ENCODE data around the gene SPATA13. TPM values are rescaled to one million over a fixed set of nuclear protein-coding genes. Genes with fewer than 3 reads are reported as not detected.
"Not testable (repeated sequence)": the region's sequence is repeated elsewhere in the genome, so short reads cannot be mapped to it uniquely, and the experiment has no call there.

SPATA13 gene
- total RNA-seq (2014; rRNA removed; shearing (Covaris generic); ENCODE audit: low replicate concordance) = 10.0 and 18.7 TPM in 2 replicates

- in situ Hi-C loops (cut with HindIII; ENCODE audit: low pct_unique_long_range_greater_than_20kb, low sequenced_read_pairs) = no loop called here
- DNase-seq (ENCODE audit: low read depth) = peak; percentile 85
Measured at GRCh38 chr13:24160458-24161009, at the start of gene SPATA13. Gene SPATA13, plus strand, starts transcription at chr13:24160720. Its CDS starts 62,210 bp downstream, at chr13:24222930.

- in situ Hi-C loops (cut with HindIII; ENCODE audit: low pct_unique_long_range_greater_than_20kb, low sequenced_read_pairs) = no loop called here
- DNase-seq (ENCODE audit: low read depth) = no peak
Measured at GRCh38 chr13:24112791-24113190, 47.7 kb upstream of the SPATA13 start.

GRCh38 chr13:24115671-24116070 lies 44.8 kb upstream of the SPATA13 start:
- no peak for DNase-seq (ENCODE audit: low read depth)
- in situ Hi-C loops (cut with HindIII; ENCODE audit: low pct_unique_long_range_greater_than_20kb, low sequenced_read_pairs) = no loop called here

DNA sequence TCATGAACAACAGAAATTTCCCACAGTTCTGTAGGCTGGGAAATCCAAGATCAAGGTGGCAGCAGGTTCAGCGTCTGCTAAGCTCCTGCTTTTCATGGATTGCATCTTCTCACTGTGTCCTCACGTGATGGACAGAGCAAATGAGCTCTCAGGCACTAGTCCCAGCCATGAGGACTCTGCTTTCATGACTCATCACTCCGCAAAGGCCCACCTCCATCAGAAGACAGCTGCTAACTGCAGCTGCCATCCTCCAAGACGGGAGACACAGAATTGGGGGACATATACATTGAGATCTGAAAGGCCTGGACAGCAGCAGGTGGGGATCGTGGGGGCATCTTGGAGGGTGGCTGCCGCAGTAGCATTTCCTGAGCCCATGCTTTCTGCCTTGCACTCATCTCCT lies 44.4 kb upstream of the SPATA13 start:
- in situ Hi-C loops (cut with HindIII; ENCODE audit: low pct_unique_long_range_greater_than_20kb, low sequenced_read_pairs) = no loop called here
- no peak for DNase-seq (ENCODE audit: low read depth)

DNA sequence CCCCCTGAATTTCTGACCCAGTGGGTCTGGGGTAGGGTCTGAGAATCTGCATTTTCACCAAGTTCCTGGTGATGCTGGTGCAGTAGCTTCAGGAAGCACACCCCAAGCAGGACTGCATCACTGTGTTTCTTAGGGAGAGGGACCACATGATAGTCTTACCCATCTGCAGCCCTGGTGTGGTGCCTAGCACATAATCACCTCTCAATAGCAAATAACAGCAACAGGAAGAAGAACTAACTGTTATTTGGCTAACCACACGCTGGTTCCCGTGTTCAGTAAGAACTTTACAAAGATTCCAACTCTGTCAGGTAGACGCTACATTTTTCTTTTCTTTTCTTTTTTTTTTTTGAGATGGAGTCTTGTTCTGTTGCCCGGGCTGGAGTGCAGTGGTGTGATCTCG lies 41.9 kb upstream of the SPATA13 start:
- in situ Hi-C loops (cut with HindIII; ENCODE audit: low pct_unique_long_range_greater_than_20kb, low sequenced_read_pairs) = no loop called here
- DNase-seq (ENCODE audit: low read depth) = no peak

- in situ Hi-C loops (cut with HindIII; ENCODE audit: low pct_unique_long_range_greater_than_20kb, low sequenced_read_pairs) = no loop called here
- no peak for DNase-seq (ENCODE audit: low read depth)
Measured at GRCh38 chr13:24119626-24120508, 40.7 kb upstream of the SPATA13 start.

- DNase-seq (ENCODE audit: low read depth); in situ Hi-C loops (cut with HindIII; ENCODE audit: low pct_unique_long_range_greater_than_20kb, low sequenced_read_pairs): not testable (repeated sequence)
Measured at GRCh38 chr13:24122045-24122444, 38.5 kb upstream of the SPATA13 start.

- DNase-seq (ENCODE audit: low read depth) = no peak
- in situ Hi-C loops (cut with HindIII; ENCODE audit: low pct_unique_long_range_greater_than_20kb, low sequenced_read_pairs) = no loop called here
Measured at GRCh38 chr13:24122569-24122968, 38.0 kb upstream of the SPATA13 start.

DNA sequence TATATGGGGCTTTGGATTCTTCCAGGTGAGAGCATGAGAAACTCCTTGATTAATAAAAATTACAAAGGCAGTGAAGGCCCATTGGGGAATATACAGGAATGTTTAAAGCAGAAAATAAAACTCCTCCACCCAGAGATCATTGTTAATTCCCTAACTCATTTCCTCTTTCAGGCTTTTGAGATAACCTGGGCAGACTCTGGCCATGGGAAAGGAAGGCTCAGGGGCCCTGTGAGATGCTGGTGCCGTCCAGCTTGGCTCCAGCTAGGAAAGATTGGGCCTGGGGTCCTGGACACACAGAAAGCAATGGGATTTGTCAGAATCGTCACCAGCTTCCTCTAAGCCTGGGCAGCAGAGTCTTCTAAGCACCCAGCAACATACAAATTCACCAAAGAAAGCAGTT lies 36.8 kb upstream of the SPATA13 start:
- DNase-seq (ENCODE audit: low read depth) = no peak
- in situ Hi-C loops (cut with HindIII; ENCODE audit: low pct_unique_long_range_greater_than_20kb, low sequenced_read_pairs) = no loop called here

DNA sequence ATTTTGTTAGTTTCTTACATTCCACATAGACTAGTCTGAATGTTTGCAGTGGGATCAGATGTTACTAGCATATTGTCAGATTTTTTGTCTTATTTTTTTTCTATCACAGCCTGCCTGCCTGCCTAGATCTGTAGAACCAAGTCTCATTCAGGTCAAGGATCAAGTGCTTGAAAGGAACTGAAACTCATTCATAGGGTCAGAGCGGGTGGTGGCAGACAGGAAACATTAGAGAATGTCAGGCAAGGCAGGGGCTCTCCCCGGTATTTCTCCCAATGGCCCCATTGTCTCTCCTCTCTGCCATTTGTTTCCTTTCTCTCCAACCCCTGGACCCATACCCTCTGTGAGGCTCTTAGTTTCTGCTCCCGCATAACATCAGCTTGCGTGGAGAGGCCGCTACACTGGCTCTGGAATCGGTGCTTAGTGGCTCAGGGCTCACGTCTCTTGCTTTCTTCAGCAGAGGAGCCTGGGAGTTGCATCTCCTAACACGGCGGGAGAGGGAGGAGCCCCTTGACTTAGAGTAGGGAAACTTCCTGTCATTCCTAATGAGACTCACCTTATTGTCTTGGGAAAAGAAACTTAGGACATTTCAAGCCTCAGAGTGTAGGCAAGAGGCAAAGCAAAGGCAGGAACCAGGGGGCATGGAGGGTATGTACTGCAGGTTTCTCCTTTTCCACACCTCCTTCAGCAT lies 35.6 kb upstream of the SPATA13 start:
- in situ Hi-C loops (cut with HindIII; ENCODE audit: low pct_unique_long_range_greater_than_20kb, low sequenced_read_pairs) = no loop called here
- DNase-seq (ENCODE audit: low read depth) = no peak

DNA sequence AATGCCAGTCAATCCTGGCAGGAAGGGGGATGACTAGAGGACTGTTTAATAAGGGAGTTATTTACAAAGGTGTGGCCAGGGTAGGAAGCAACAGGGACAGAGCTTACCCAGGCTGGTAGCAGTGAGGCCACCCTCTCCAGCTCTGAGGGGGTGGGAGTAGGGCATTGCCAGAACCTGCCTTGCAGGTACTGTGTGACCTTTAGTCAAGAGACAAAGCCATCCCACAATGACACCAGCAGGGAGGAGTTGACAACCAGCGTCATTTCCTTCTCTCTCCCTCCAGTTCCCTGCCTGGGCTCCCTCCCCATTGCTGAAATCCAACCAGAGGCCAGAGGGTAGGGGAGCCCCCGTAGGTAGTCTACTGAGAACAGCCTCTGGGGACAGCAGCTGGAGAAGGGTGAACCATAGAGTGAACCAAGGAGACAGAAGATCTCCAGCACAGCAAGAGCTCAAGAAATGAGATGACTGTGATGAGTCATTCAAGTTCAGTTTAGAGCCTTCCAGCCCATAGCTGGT lies 33.3 kb upstream of the SPATA13 start:
- DNase-seq (ENCODE audit: low read depth) = no peak
- in situ Hi-C loops (cut with HindIII; ENCODE audit: low pct_unique_long_range_greater_than_20kb, low sequenced_read_pairs) = no loop called here

GRCh38 chr13:24128112-24128511 lies 32.4 kb upstream of the SPATA13 start:
- no peak for DNase-seq (ENCODE audit: low read depth)
- in situ Hi-C loops (cut with HindIII; ENCODE audit: low pct_unique_long_range_greater_than_20kb, low sequenced_read_pairs) = no loop called here

DNA sequence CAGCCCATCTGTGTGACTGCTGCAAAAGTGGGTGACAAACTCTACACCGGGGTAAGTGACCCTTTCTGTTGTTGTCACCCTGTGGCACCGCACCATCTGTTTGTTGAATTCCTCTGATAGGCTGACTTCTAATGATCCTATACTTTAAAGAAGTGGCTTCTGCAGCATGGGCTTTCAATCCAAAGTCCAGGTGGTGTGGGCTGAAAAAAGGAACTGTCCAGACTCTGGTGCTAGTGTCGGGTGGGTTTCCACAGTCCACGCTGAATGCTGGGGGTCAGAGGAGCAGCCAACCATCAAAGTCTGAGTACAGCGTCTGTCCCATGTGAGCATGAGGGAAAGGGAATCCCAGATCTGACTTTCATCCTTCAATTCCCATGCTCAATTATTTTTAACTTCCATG lies 31.6 kb upstream of the SPATA13 start:
- in situ Hi-C loops (cut with HindIII; ENCODE audit: low pct_unique_long_range_greater_than_20kb, low sequenced_read_pairs) = no loop called here
- DNase-seq (ENCODE audit: low read depth) = no peak

DNA sequence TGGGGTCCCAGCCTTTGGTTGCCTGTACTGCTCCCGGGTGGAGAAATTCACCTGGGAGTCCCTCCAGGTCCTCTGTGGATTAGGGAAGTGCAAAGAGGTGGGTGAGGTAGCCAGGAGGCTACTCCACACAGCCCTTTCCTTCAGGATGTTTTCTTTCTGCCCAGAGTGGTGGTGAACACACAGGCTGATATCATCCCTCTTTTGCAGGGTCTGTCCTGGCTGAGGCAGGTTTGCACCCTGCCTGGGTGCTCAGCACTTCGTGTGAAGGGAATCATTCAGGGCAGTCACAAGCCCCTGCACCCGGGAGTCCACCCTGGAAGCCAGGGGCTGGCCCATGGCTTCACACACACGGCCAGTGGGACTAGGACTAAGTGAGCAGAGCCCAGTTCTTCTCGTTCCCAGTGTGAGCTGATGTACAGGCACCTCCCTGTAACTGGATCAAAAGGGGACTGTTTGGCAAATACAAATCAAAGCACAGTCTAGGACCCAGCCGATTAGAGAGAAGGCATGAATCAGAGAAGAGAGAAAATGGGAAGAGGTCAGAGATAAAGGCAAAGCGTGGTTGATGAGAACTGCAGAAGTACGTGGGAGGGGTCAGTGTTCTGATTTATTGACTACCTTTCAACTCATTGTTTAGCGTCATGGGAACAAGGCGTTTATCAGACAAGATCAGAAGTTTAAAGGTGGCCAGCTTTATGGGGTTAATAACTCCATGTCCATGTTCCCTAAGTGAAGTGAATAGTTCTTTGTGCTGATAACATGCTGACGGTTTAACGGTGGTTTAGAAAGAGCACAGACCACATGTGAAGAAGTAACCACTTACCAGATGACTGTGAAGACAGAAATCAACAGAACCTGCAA lies 30.4 kb upstream of the SPATA13 start:
- in situ Hi-C loops (cut with HindIII; ENCODE audit: low pct_unique_long_range_greater_than_20kb, low sequenced_read_pairs) = no loop called here
- no peak for DNase-seq (ENCODE audit: low read depth)

DNA sequence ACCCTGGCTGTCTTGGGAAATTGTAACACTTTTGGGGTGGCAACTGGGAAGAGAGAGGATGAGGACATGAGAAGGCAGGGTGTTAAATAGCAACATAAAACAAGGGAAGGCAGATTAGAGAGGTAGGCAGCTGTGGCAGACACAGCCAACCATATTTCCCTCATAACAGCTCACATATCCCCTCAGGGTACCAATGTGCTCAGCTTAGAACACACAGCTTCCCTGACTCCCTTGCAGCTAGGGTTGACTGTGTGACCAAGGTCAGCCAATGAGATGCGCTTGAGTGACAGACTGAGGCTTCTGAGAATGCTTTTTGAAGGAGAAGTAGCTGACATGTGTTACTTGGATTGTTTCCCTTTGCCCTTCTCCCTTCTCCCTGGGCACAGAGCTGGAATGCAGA lies 28.8 kb upstream of the SPATA13 start:
- in situ Hi-C loops (cut with HindIII; ENCODE audit: low pct_unique_long_range_greater_than_20kb, low sequenced_read_pairs) = no loop called here

DNA sequence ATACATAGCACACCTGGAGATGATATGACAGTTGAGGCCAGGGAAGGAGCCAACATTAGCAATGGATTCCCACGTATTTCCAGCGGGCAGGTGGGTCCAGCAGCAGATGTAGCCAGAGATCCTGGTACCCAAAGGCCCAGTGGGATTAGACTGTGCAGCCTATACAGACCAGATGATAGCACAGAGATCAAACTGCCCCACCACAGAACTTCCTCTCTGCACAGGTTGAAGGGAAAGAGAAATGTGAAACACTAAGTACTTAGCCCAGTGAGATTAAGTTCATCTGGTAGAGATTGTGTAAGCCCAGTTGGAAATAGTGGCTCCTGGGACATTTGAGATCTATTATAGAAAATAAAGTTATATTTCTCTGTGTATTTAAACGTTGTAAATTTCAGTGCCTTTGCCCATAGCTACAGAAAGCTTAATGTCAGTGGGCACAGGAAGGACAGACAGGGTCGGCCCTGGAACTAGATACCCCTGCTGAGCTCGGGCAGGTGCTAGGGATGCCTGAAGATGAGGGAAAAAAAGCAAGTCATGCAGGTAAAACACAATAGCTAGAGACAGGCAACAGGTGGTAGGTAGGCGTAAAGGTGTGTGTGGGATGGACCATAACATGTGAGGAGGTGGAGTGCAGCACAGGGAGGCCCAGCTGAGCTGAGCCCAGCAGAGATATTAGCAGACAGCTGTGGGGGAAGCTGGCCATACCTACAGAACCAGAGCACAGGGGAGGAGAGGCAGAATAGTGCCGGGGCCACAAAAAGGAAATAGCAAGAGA lies 27.3 kb upstream of the SPATA13 start:
- in situ Hi-C loops (cut with HindIII; ENCODE audit: low pct_unique_long_range_greater_than_20kb, low sequenced_read_pairs) = no loop called here
- DNase-seq (ENCODE audit: low read depth) = no peak

More for the DNA sequence above, 28.8 kb upstream of the SPATA13 start:
- DNase-seq (ENCODE audit: low read depth) = no peak

- no peak for DNase-seq (ENCODE audit: low read depth)
- in situ Hi-C loops (cut with HindIII; ENCODE audit: low pct_unique_long_range_greater_than_20kb, low sequenced_read_pairs) = no loop called here
Measured at GRCh38 chr13:24134231-24134630, 26.3 kb upstream of the SPATA13 start.

Data from Caki2 (cell line).